HepG2 (cell line): ENCODE results near the gene CHKA. TPM values are rescaled to one million over a fixed set of nuclear protein-coding genes. Genes with fewer than 3 reads are reported as not detected.

Experiments
- FOXA1 ChIP-seq, 2 experiments: fragments of 450-650 bp in 1 of 2; sonication (generic) in 1 of 2; formaldehyde crosslinking in 1 of 2; IDR thresholded peaks; 2 replicates each; pipeline versions ENCODE4 v1.4.0 to v1.6.1; 2016 to 2020; ENCODE audit warnings: missing genetic modification reagents in 1 of 2
- FOXP1 ChIP-seq, 2 experiments: fragments of 450-650 bp in 1 of 2; IDR thresholded peaks; 2 replicates each; pipeline ENCODE4 v1.6.1; 2017 to 2018; ENCODE audit warnings: antibody characterized with exemption in 1 of 2
- GPN1 ChIP-seq: sonication (generic); formaldehyde crosslinking; IDR thresholded peaks from 2 replicates; pipeline ENCODE4 v1.5.1; 2020; ENCODE audit warnings: missing genetic modification reagents, borderline replicate concordance
- HNRNPH1 ChIP-seq: fragments of 200-400 bp; formaldehyde crosslinking; optimal IDR thresholded peaks from 2 replicates; pipeline ENCODE3; 2017; ENCODE audit warnings: mild to moderate bottlenecking, low read depth, low read length
- KAT7 ChIP-seq: IDR thresholded peaks from 2 replicates; pipeline ENCODE4 v1.6.1; 2018; ENCODE audit warnings: borderline replicate concordance, missing compliant biosample characterization
- MTF1 ChIP-seq: sonication (generic); formaldehyde crosslinking; IDR thresholded peaks from 2 replicates; pipeline ENCODE4 v1.5.0; 2020; ENCODE audit warnings: missing genetic modification reagents
- POGZ ChIP-seq: sonication (generic); formaldehyde crosslinking; IDR thresholded peaks from 2 replicates; pipeline ENCODE4 v1.4.0; 2020; ENCODE audit warnings: mild to moderate bottlenecking, missing genetic modification reagents
- RBAK ChIP-seq: sonication (generic); formaldehyde crosslinking; IDR thresholded peaks from 2 replicates; pipeline ENCODE4 v1.5.1; 2020; ENCODE audit warnings: mild to moderate bottlenecking, missing genetic modification reagents
- SP2 ChIP-seq: sonication (generic); formaldehyde crosslinking; IDR thresholded peaks from 2 replicates; pipeline ENCODE4 v1.5.1; 2020; ENCODE audit warnings: mild to moderate bottlenecking, missing genetic modification reagents
- ZIK1 ChIP-seq: sonication (generic); formaldehyde crosslinking; IDR thresholded peaks from 2 replicates; pipeline ENCODE4 v1.5.0; 2020; ENCODE audit warnings: mild to moderate bottlenecking, low read depth, missing genetic modification reagents, borderline replicate concordance
- ZNF441 ChIP-seq: sonication (generic); formaldehyde crosslinking; IDR thresholded peaks from 2 replicates; pipeline ENCODE4 v1.7.0; 2021; ENCODE audit warnings: missing genetic modification reagents, borderline replicate concordance
- ZNF484 ChIP-seq: sonication (generic); formaldehyde crosslinking; IDR thresholded peaks from 2 replicates; pipeline ENCODE4 v1.5.1; 2020; ENCODE audit warnings: mild to moderate bottlenecking, low read depth, missing genetic modification reagents, borderline replicate concordance
- ZNF7 ChIP-seq: IDR thresholded peaks from 2 replicates; pipeline ENCODE4 v1.6.1; 2016; ENCODE audit warnings: missing biosample characterization, missing genetic modification reagents
- ZNF709 ChIP-seq: sonication (generic); formaldehyde crosslinking; IDR thresholded peaks from 2 replicates; pipeline ENCODE4 v1.5.0; 2020; ENCODE audit warnings: mild to moderate bottlenecking, missing genetic modification reagents
- ZNF720 ChIP-seq: sonication (generic); formaldehyde crosslinking; IDR thresholded peaks from 2 replicates; pipeline ENCODE4 v1.4.0; 2020; ENCODE audit warnings: missing genetic modification reagents
- ZNF83 ChIP-seq: sonication (generic); formaldehyde crosslinking; IDR thresholded peaks from 2 replicates; pipeline ENCODE4 v1.4.0; 2020; ENCODE audit warnings: missing genetic modification reagents, mild to moderate bottlenecking, borderline replicate concordance
- ZSCAN20 ChIP-seq: sonication (generic); formaldehyde crosslinking; IDR thresholded peaks from 2 replicates; pipeline ENCODE4 v1.4.0; 2020; ENCODE audit warnings: missing genetic modification reagents, mild to moderate bottlenecking, borderline replicate concordance
- ZSCAN25 ChIP-seq: sonication (generic); formaldehyde crosslinking; IDR thresholded peaks from 2 replicates; pipeline ENCODE4 v1.8.0; 2022; ENCODE audit warnings: mild to moderate bottlenecking, missing genetic modification reagents
- polyA plus RNA-seq, 8 experiments: library from polyadenylated mRNA; depleted of rRNA in 3 of 8; stranded (reverse) in 7 of 8; unstranded in 1 of 8; fragments of >200 nt; fragmentation: Illumina TruSeq in 4 of 8; extraction: Trizol in 4 of 8; gene quantifications; 2 replicates each; pipeline versions ENCODE4 v1.2.1 to v1.2.3, GENCODE V29; 2011 to 2016; ENCODE audit warnings: low read depth in 4 of 8, missing spikeins in 1 of 8, mixed read lengths in 1 of 8; ENCODE audit not compliant: insufficient read depth in 1 of 8
- total RNA-seq, 5 experiments: library from RNA; depleted of rRNA; stranded (reverse); fragments of >200 nt; fragmentation: Illumina TruSeq; extraction: Trizol; gene quantifications; 2 replicates each; pipeline ENCODE4 v1.2.3, GENCODE V29; 2016; ENCODE audit warnings: low read depth in 1 of 5
- TF ChIP-seq, protein P1 (sequence below): sonication (generic); formaldehyde crosslinking; IDR thresholded peaks from 2 replicates; pipeline ENCODE4 v1.5.0; 2020; ENCODE audit warnings: missing genetic modification reagents
- TF ChIP-seq, protein P2 (sequence below): sonication (generic); formaldehyde crosslinking; IDR thresholded peaks from 2 replicates; pipeline ENCODE4 v1.4.0; 2020; ENCODE audit warnings: missing genetic modification reagents
- TF ChIP-seq, protein P3 (sequence below): sonication (generic); formaldehyde crosslinking; IDR thresholded peaks from 2 replicates; pipeline ENCODE4 v1.5.1; 2020; ENCODE audit warnings: missing genetic modification reagents, mild to moderate bottlenecking, borderline replicate concordance
- TF ChIP-seq, protein P4 (sequence below): sonication (generic); formaldehyde crosslinking; IDR thresholded peaks from 2 replicates; pipeline ENCODE4 v1.8.1; 2023; ENCODE audit warnings: mild to moderate bottlenecking, inconsistent platforms, moderate library complexity, missing genetic modification reagents, borderline replicate concordance
- TF ChIP-seq, protein P5 (sequence below): sonication (generic); formaldehyde crosslinking; IDR thresholded peaks from 2 replicates; pipeline ENCODE4 v1.4.0; 2020; ENCODE audit warnings: missing genetic modification reagents

The CHKA gene
- total and polyA plus RNA-seq, 2 of the 13 experiments (the other 11 are each of a cell fraction or from before 2014, with no cell fraction given): 71.6 to 92.7 TPM

DNA sequence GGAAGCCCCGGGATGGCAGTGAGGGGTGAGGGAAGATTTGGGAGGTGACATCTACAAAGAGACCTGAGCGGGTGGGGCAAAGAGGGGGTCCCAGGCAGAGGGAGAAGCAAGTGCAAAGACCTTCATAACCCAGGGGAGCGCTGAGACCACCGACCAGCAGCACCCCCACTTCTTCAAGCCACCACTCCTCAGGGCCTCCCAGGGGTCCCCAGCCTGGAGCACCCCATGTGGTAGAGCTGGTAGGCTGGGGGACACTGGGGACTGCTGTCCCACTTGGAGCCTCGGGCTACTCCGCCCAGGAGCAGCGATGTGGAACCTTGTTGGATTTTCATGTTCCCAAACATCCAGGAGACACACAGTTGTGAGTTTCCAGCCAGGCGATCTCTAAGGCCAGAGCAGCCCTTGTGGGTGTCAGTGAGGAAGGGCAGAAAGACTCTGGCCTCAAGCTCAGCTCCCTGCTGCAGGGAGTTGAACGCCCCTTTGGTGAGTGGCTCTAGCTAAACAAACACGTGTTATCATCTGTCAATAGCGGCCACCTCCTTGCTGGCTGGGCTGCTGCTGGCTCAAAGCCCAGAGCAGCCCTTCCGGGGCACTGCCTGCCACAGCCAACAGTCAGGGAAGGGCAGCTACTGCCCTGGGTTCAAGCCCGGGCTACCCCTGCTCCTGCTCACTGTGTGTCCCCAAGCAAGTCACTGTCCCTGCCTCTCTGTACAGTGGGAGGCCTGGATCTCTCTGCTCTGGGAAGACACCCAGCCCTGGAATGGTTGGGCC, 25.7 kb upstream of the CHKA start (continued):
- TF ChIP-seq, protein P1, sequence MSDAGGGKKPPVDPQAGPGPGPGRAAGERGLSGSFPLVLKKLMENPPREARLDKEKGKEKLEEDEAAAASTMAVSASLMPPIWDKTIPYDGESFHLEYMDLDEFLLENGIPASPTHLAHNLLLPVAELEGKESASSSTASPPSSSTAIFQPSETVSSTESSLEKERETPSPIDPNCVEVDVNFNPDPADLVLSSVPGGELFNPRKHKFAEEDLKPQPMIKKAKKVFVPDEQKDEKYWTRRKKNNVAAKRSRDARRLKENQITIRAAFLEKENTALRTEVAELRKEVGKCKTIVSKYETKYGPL (CRISPR knock-in tag): no peak
- no peak for TF ChIP-seq SP2 (CRISPR knock-in tag)
- TF ChIP-seq RBAK: no peak; the same call in 1 of the 2 replicates
- TF ChIP-seq ZSCAN20 (CRISPR knock-in tag): no peak
- peak; percentile 65; the same call in 1 of the 2 replicates for TF ChIP-seq ZNF441 (CRISPR knock-in tag)
- no peak for TF ChIP-seq ZNF484 (CRISPR knock-in tag)
- TF ChIP-seq, protein P2, sequence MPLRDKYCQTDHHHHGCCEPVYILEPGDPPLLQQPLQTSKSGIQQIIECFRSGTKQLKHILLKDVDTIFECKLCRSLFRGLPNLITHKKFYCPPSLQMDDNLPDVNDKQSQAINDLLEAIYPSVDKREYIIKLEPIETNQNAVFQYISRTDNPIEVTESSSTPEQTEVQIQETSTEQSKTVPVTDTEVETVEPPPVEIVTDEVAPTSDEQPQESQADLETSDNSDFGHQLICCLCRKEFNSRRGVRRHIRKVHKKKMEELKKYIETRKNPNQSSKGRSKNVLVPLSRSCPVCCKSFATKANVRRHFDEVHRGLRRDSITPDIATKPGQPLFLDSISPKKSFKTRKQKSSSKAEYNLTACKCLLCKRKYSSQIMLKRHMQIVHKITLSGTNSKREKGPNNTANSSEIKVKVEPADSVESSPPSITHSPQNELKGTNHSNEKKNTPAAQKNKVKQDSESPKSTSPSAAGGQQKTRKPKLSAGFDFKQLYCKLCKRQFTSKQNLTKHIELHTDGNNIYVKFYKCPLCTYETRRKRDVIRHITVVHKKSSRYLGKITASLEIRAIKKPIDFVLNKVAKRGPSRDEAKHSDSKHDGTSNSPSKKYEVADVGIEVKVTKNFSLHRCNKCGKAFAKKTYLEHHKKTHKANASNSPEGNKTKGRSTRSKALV (CRISPR knock-in tag): no peak
- peak; percentile 94 for TF ChIP-seq FOXA1 (IDR thresholded peaks at IDR 0.05)
- peak; percentile 100 for TF ChIP-seq FOXA1 (CRISPR knock-in tag; IDR thresholded peaks at IDR 0.05)
- TF ChIP-seq ZIK1 (CRISPR knock-in tag): peak; percentile 80
- TF ChIP-seq ZSCAN25: peak; percentile 86
- no peak for TF ChIP-seq ZNF7 (CRISPR knock-in tag)
- TF ChIP-seq ZNF720: no peak
- no peak for TF ChIP-seq GPN1 (CRISPR knock-in tag)
- no peak for TF ChIP-seq HNRNPH1
- TF ChIP-seq ZNF83 (CRISPR knock-in tag): peak; percentile 80; the same call in 1 of the 2 replicates
- peak; percentile 87 for TF ChIP-seq POGZ (CRISPR knock-in tag)
- peak; percentile 75 for TF ChIP-seq ZNF709
- no peak for TF ChIP-seq MTF1
- peak; percentile 48; the same call in 1 of the 2 replicates for TF ChIP-seq KAT7
- TF ChIP-seq, protein P3, sequence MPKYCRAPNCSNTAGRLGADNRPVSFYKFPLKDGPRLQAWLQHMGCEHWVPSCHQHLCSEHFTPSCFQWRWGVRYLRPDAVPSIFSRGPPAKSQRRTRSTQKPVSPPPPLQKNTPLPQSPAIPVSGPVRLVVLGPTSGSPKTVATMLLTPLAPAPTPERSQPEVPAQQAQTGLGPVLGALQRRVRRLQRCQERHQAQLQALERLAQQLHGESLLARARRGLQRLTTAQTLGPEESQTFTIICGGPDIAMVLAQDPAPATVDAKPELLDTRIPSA (CRISPR knock-in tag): no peak
- TF ChIP-seq, protein P4, sequence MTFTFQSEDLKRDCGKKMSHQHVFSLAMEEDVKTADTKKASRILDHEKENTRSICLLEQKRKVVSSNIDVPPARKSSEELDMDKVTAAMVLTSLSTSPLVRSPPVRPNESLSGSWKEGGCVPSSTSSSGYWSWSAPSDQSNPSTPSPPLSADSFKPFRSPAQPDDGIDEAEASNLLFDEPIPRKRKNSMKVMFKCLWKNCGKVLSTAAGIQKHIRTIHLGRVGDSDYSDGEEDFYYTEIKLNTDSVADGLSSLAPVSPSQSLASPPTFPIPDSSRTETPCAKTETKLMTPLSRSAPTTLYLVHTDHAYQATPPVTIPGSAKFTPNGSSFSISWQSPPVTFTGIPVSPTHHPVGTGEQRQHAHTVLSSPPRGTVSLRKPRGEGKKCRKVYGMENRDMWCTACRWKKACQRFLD: no peak
- TF ChIP-seq, protein P5, sequence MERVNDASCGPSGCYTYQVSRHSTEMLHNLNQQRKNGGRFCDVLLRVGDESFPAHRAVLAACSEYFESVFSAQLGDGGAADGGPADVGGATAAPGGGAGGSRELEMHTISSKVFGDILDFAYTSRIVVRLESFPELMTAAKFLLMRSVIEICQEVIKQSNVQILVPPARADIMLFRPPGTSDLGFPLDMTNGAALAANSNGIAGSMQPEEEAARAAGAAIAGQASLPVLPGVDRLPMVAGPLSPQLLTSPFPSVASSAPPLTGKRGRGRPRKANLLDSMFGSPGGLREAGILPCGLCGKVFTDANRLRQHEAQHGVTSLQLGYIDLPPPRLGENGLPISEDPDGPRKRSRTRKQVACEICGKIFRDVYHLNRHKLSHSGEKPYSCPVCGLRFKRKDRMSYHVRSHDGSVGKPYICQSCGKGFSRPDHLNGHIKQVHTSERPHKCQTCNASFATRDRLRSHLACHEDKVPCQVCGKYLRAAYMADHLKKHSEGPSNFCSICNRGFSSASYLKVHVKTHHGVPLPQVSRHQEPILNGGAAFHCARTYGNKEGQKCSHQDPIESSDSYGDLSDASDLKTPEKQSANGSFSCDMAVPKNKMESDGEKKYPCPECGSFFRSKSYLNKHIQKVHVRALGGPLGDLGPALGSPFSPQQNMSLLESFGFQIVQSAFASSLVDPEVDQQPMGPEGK (CRISPR knock-in tag): peak; percentile 86
- TF ChIP-seq FOXP1 (IDR thresholded peaks at IDR 0.05): no peak
- peak; percentile 77 for TF ChIP-seq FOXP1 (CRISPR knock-in tag; IDR thresholded peaks at IDR 0.05)
